Natural killer cell (primary cell): ENCODE results near the gene HPDL. TPM values are rescaled to one million over a fixed set of nuclear protein-coding genes. Genes with fewer than 3 reads are reported as not detected.

Experiments used
- ATAC-seq, 3 donors: fragments of 150-1000 bp in 2 of 3; fragments of 200-7000 bp in 1 of 3; cut with Tn5 transposase; 1 replicate in 1 of 3; 2 replicates in 2 of 3; pipeline ENCODE4 v1.10.0; 2021; ENCODE audit warnings: mild to moderate bottlenecking in 2 of 3, moderate library complexity in 2 of 3
- DNase-seq, 2 donors: peaks; one replicate each; pipeline versions ENCODE4 v3.0.0 to v3.0.0-alpha.2; 2013 to 2021; ENCODE audit warnings: mixed read lengths in 1 of 2
- H3K27ac ChIP-seq: one replicate; pipeline ENCODE4 v1.5.1; 2013; ENCODE audit warnings: mild to moderate bottlenecking, low read length
- H3K27me3 ChIP-seq: one replicate; pipeline ENCODE4 v1.6.1; 2013; ENCODE audit warnings: low read length; ENCODE audit not compliant: control insufficient read depth, insufficient read depth
- H3K36me3 ChIP-seq: one replicate; pipeline ENCODE4 v1.6.1; 2013; ENCODE audit warnings: low read length; ENCODE audit not compliant: control insufficient read depth, insufficient read depth
- H3K4me1 ChIP-seq: one replicate; pipeline ENCODE4 v1.6.1; 2013; ENCODE audit warnings: low read length; ENCODE audit not compliant: control insufficient read depth, insufficient read depth
- H3K4me3 ChIP-seq: one replicate; pipeline ENCODE4 v1.5.1; 2013; ENCODE audit warnings: low read length
- H3K9me3 ChIP-seq: one replicate; pipeline ENCODE4 v1.6.1; 2013; ENCODE audit warnings: low read length; ENCODE audit not compliant: control insufficient read depth, insufficient read depth
- H3K27ac Mint-ChIP-seq, 2 donors: one replicate each; pipeline ENCODE4 v1.8.0; 2022; ENCODE audit warnings: mild to moderate bottlenecking in 2 of 2, mixed read lengths in 2 of 2, moderate library complexity in 1 of 2
- H3K27me3 Mint-ChIP-seq, 2 donors: one replicate each; pipeline ENCODE4 v1.8.0; 2022; ENCODE audit warnings: low read depth in 2 of 2, mixed read lengths in 2 of 2
- H3K36me3 Mint-ChIP-seq: one replicate; pipeline ENCODE4 v1.8.0; 2022; ENCODE audit warnings: mixed read lengths
- H3K4me1 Mint-ChIP-seq, 2 donors: one replicate each; pipeline ENCODE4 v1.8.0; 2022; ENCODE audit warnings: mixed read lengths in 2 of 2
- H3K4me3 Mint-ChIP-seq: one replicate; pipeline ENCODE4 v1.8.0; 2022; ENCODE audit warnings: mild to moderate bottlenecking, moderate library complexity, mixed read lengths
- H3K9me3 Mint-ChIP-seq, 2 donors: one replicate each; pipeline ENCODE4 v1.8.0; 2022; ENCODE audit warnings: mixed read lengths in 2 of 2
- WGBS: methylation state at CpG from one replicate; pipeline ENCODE4 v1.1.7; 2013; ENCODE audit warnings: missing lambda C conversion rate; ENCODE audit not compliant: insufficient coverage; 5-methylcytosine and 5-hydroxymethylcytosine counted together
- intact Hi-C: fragments of 100-400 bp; cut with micrococcal nuclease; formaldehyde crosslinking; loops from one replicate; pipeline ENCODE4 v1.14.2; 2022
- total RNA-seq, 4 donors: library from RNA; stranded (reverse); fragments of 120-200 nt in 1 of 4; gene quantifications; one replicate each; pipeline versions ENCODE4 v1.2.3 to v1.2.4, GENCODE V29; 2013 to 2022
- TF ChIP-seq, protein P1 (sequence below): fragments of 200-600 bp; IDR thresholded peaks from one replicate; pipeline ENCODE4 v1.8.0; 2022; ENCODE audit warnings: antibody characterized with exemption

HPDL gene
- total RNA-seq, 3 donors from 2014 or later (not counting 1 experiment from before 2014, with no cell fraction given), result 0.38 to 0.45 TPM; not detected in 1

GRCh38 chr1:45291716-45292115 lies 35.0 kb upstream of the HPDL start:
- Histone ChIP-seq H3K4me3 (no peak overlapping the region), H3K27ac (no peak overlapping the region), H3K9me3 (no peaks in the 10 kb centered on the region), H3K27me3 (no peaks in the 10 kb centered on the region), H3K36me3 (no peaks in the 10 kb centered on the region), H3K4me1 (no peaks in the 10 kb centered on the region)
- Mint-ChIP-seq H3K27ac (no peak overlapping the region), H3K27me3 (peaks cover 0 to 2% of the 10 kb centered on the region in 2 donors), H3K9me3 (no peaks in the 10 kb centered on the region), H3K4me3 (no peak overlapping the region), H3K4me1 (no peaks in the 10 kb centered on the region), H3K36me3 (no peaks in the 10 kb centered on the region)
- WGBS, result 90% methylated on average over 2 of the region's 2 CpGs
- no peak for ATAC-seq
- intact Hi-C loops, result no loop called here
- DNase-seq, result no peak
- TF ChIP-seq, protein P1, sequence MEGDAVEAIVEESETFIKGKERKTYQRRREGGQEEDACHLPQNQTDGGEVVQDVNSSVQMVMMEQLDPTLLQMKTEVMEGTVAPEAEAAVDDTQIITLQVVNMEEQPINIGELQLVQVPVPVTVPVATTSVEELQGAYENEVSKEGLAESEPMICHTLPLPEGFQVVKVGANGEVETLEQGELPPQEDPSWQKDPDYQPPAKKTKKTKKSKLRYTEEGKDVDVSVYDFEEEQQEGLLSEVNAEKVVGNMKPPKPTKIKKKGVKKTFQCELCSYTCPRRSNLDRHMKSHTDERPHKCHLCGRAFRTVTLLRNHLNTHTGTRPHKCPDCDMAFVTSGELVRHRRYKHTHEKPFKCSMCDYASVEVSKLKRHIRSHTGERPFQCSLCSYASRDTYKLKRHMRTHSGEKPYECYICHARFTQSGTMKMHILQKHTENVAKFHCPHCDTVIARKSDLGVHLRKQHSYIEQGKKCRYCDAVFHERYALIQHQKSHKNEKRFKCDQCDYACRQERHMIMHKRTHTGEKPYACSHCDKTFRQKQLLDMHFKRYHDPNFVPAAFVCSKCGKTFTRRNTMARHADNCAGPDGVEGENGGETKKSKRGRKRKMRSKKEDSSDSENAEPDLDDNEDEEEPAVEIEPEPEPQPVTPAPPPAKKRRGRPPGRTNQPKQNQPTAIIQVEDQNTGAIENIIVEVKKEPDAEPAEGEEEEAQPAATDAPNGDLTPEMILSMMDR, result no peak

GRCh38 chr1:45297666-45298356 lies 28.9 kb upstream of the HPDL start:
- Histone ChIP-seq H3K27me3 (no peaks in the 10 kb centered on the region), H3K36me3 (no peaks in the 10 kb centered on the region), H3K9me3 (no peaks in the 10 kb centered on the region), H3K4me3 (no peak overlapping the region), H3K27ac (no peak overlapping the region), H3K4me1 (peaks cover 2% of the 10 kb centered on the region)
- 90% methylated on average over 8 of the region's 8 CpGs for WGBS
- intact Hi-C loops, result no loop called here
- Mint-ChIP-seq H3K27me3 (no peaks in the 10 kb centered on the region), H3K27ac (no peak overlapping the region), H3K9me3 (no peaks in the 10 kb centered on the region), H3K4me3 (no peak overlapping the region), H3K4me1 (no peaks in the 10 kb centered on the region), H3K36me3 (no peaks in the 10 kb centered on the region)
- ATAC-seq (no peak), DNase-seq (no peak)
- TF ChIP-seq, protein P1, result no peak

DNA sequence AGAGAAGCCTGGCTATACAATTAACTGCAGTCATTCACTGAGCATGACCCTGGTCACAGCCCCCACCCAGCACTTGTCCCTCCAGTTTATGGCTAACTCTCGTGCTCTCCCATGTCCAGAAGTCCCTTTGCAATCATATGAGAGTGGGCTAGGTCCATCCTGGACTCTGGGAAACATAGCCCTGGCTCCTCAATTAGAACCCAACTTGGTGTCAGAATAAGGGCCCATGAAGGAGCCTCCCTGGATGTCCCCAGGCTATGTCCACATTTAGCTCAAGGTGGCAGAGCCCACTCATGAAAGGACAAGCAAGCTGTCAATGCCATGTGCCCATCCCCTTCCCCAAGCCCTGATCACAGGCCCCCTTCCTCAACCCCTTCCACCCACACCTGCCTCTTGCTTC lies 27.4 kb upstream of the HPDL start:
- Histone ChIP-seq H3K27ac (no peak overlapping the region), H3K4me1 (peaks cover 10% of the 10 kb centered on the region), H3K4me3 (no peak overlapping the region), H3K9me3 (no peaks in the 10 kb centered on the region), H3K36me3 (no peaks in the 10 kb centered on the region), H3K27me3 (no peaks in the 10 kb centered on the region)
- TF ChIP-seq, protein P1, result no peak
- Mint-ChIP-seq H3K4me1 (peaks cover 4 to 6% of the 10 kb centered on the region in 2 donors), H3K27ac (no peak overlapping the region), H3K9me3 (no peaks in the 10 kb centered on the region), H3K4me3 (no peak overlapping the region), H3K36me3 (no peaks in the 10 kb centered on the region), H3K27me3 (no peaks in the 10 kb centered on the region)
- intact Hi-C loops, result no loop called here
- 79% methylated on average over 1 of the region's 1 CpG for WGBS
- DNase-seq, result no peak
- no peak for ATAC-seq
